Stimulated activated naive CD4-positive, alpha-beta T cell (primary cell): ENCODE results near the gene AKIP1.

Experiments
- DNase-seq, 6 experiments: peaks; one replicate each; lab custom pipeline; 2025; lab: John Stamatoyannopoulos, UW

The AKIP1 gene

GRCh38 chr11:8961401-8961800 is 50.4 kb downstream of the AKIP1 start:
- DNase-seq: no peak

- DNase-seq: peak in 1 of 6 experiments; percentile 14
Observed at GRCh38 chr11:8962841-8963240, 51.9 kb downstream of the AKIP1 start.

- DNase-seq: peak; percentile 57 to 89 (median 71)
Observed at GRCh38 chr11:8963569-8964323, 52.8 kb downstream of the AKIP1 start.

- DNase-seq: peak; percentile 49 to 89 (median 71)
Observed at GRCh38 chr11:8964324-8965320, 53.6 kb downstream of the AKIP1 start, which contains the start of gene TMEM9B. Gene TMEM9B (minus strand): TSS chr11:8964442. CDS start chr11:8964313, 129 bp downstream.

- DNase-seq: no peak
Observed at GRCh38 chr11:8967184-8967583, 56.2 kb downstream of the AKIP1 start.
